ENCODE data around the gene TMIE.

DNA sequence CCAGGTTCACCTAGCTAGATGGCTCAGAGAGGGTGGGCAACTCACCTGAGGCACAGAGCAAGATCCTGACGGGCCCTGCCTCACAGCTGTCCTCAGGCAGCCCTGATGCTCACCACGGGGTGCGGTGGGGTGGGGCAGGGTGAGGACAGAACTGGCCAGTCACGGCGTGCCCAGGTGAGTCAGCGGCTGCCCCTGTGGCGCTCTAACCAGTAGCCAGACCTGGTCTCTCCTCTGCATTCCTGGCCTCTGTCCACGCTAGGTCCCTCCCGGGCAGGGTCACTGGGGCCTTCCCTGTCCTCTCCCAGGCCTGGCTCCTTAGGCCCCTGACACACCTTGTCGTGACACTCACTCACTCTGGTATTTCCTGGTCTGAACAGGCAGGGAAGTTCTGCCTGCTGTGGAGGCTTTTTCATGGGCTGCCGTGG is 8.6 kb upstream of the TMIE start:
- TF ChIP-seq, protein P1, sequence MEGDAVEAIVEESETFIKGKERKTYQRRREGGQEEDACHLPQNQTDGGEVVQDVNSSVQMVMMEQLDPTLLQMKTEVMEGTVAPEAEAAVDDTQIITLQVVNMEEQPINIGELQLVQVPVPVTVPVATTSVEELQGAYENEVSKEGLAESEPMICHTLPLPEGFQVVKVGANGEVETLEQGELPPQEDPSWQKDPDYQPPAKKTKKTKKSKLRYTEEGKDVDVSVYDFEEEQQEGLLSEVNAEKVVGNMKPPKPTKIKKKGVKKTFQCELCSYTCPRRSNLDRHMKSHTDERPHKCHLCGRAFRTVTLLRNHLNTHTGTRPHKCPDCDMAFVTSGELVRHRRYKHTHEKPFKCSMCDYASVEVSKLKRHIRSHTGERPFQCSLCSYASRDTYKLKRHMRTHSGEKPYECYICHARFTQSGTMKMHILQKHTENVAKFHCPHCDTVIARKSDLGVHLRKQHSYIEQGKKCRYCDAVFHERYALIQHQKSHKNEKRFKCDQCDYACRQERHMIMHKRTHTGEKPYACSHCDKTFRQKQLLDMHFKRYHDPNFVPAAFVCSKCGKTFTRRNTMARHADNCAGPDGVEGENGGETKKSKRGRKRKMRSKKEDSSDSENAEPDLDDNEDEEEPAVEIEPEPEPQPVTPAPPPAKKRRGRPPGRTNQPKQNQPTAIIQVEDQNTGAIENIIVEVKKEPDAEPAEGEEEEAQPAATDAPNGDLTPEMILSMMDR (conservative IDR thresholded peaks at IDR 0.05 in 1 of 2, IDR thresholded peaks at IDR 0.05 in 1 of 2; ENCODE audit: extremely low read depth in 1 of 2, insufficient read depth in 1 of 2, low read depth in 1 of 2, low read length in 2 of 2): no peak
- no peak for TF ChIP-seq EZH2 (IDR thresholded peaks at IDR 0.05; ENCODE audit: borderline replicate concordance, low read length)
